GM18526 (cell line): ENCODE measurements around the gene MAPK11.

Experiments
- POLR2A ChIP-seq: IDR thresholded peaks from 3 replicates; pipeline ENCODE4 v1.6.1; 2011; ENCODE audit not compliant: insufficient read length; ENCODE audit errors: extremely low read depth

The MAPK11 gene

GRCh38 chr22:50244420-50245213, 25.6 kb downstream of the MAPK11 start, which contains the start of gene TUBGCP6:
TUBGCP6 (minus strand) TSS chr22:50245023; CDS start chr22:50244459, 564 bp downstream.
- TF ChIP-seq POLR2A = peak; percentile 93

GRCh38 chr22:50243685-50244419, 26.3 kb downstream of the MAPK11 start:
- TF ChIP-seq POLR2A = no peak

- no peak for TF ChIP-seq POLR2A
These were observed 27.7 kb downstream of the MAPK11 start for GRCh38 chr22:50242406-50242949.

- no peak for TF ChIP-seq POLR2A
These were observed 31.4 kb downstream of the MAPK11 start for GRCh38 chr22:50238755-50239154.

GRCh38 chr22:50236731-50237409, 33.3 kb downstream of the MAPK11 start:
- TF ChIP-seq POLR2A = no peak

- no peak for TF ChIP-seq POLR2A
These were observed 37.0 kb downstream of the MAPK11 start for GRCh38 chr22:50233223-50233622.

DNA sequence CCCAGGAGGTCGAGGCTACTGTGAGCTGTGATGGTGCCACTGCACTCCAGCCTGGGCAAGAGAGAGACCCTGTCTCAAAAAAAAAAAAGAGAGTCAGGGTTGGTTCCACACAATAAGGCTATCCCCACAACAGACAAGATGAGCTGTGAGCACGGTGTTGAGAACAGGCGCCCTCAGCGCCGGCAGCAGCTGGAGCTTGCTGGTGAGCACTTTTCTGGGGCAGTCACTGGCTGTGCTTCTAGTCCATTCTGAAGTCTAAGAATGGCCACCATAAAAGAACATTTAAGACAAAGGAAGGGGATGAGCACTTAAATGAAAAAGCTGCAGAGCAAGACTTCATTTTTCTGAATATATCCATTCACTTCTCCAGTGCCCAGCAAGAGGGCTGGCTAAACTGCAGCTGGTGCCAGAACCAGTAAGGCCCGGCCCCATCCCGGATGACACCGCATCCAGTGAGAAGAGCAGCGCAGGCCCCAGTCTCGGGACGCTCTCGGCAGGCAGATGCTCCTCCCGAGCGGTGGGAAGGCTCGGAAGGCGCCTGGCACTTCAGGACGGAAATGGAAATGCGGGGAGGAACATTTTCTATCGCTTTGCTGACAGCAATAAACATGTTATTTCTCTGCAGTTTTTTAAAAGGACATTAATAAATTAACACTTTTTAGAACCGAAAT, 37.6 kb downstream of the MAPK11 start:
- TF ChIP-seq POLR2A = no peak

GRCh38 chr22:50229370-50229769, 40.8 kb downstream of the MAPK11 start:
- no peak for TF ChIP-seq POLR2A

DNA sequence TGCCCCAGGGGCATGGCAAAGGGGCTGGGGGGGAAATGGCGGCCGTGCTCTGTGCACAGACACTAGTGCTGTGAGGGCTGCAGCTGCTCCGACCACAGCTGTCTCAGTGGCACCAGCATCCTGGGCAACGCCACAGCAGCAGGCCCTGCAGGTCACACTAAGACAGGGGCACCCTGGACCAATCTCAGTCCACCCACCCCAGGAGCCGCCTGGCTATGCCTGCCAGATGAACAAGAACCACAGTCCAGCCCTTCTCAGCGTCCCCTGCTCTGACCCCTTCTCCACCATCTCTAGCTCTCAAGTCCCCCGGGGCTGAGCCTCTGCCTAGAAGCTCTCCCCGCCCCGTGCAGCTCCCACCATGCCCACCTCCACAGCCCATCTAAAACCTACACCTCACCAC, 41.8 kb downstream of the MAPK11 start:
- no peak for TF ChIP-seq POLR2A

GRCh38 chr22:50227579-50228215, 42.5 kb downstream of the MAPK11 start:
- no peak for TF ChIP-seq POLR2A

GRCh38 chr22:50226875-50227165, 43.4 kb downstream of the MAPK11 start:
- TF ChIP-seq POLR2A = no peak

GRCh38 chr22:50226063-50226874, 43.9 kb downstream of the MAPK11 start:
- no peak for TF ChIP-seq POLR2A

- TF ChIP-seq POLR2A = no peak
These were observed 44.8 kb downstream of the MAPK11 start for GRCh38 chr22:50225200-50225969.
